H7 (cell line): Measurements from ENCODE around the gene KIF17. TPM values are rescaled to one million over a fixed set of nuclear protein-coding genes. Genes with fewer than 3 reads are reported as not detected.

Experiments
- DNase-seq: peaks from one replicate; pipeline ENCODE4 v3.0.0; 2012
- H3K27me3 ChIP-seq: 2 replicates; pipeline ENCODE4 v1.6.0; 2011; ENCODE audit warnings: mild to moderate bottlenecking, low read length; ENCODE audit not compliant: control insufficient read depth, insufficient read depth
- H3K36me3 ChIP-seq: replicated peaks from 2 replicates; pipeline ENCODE4 v1.5.1; 2011; ENCODE audit warnings: low read length; ENCODE audit not compliant: control insufficient read depth, insufficient read depth
- H3K4me3 ChIP-seq: 2 replicates; pipeline ENCODE4 v1.5.1; 2011; ENCODE audit warnings: low read depth, mild to moderate bottlenecking, control low read depth, low read length, moderate library complexity; ENCODE audit not compliant: insufficient read depth
- total RNA-seq: library from RNA; depleted of rRNA; stranded (reverse); fragments of >200 nt; shearing (Covaris generic); gene quantifications from 2 replicates; pipeline ENCODE4 v1.2.3, GENCODE V29; 2014; rRNA removed

The KIF17 gene
- total RNA-seq, 1 experiment from 2014 or later, result 3.5 TPM

DNA sequence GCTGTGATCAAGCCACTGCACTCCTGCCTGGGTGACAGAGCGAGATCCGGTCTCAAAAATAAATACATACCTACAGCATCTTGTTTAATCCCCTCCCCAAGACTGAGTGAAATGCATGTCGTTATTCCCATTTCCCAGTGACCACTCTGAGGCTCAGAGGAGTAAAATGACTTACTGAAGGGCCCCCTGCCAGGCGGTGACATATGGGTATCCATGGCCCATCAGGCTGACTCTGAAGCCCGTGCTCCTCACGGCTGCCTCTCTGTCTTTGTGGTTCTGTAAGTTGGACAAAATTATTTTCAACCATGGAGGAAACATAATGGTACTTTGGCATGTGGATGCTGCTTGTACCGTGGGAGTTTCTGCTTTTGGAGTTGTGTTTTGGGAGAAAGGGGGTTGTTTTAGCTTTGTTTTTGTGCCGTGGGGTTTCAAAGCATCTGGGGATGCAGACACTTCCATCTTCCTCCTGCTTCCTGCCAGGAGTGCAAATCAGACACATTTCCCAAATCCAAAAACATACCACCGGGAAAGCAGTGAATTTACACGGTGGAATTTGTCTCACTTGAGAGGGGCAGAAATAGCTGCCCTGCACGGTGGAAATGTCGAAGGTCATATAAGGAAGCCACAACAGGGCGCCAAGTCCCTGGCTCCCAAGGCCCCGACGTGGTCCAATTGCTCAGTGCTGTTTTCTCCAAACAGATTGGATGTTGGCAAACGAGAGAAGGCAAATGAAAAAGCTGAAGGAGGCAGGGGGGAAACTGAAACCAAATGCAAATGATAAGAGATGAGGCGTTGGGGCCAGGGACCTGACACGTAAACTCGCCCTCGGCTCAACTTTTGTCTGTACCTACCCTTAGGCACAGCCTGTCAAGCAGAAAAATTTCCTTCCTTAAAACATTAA lies 101.6 kb downstream of the KIF17 start:
- no peaks in the 10 kb centered on the region for H3K36me3 ChIP-seq
- H3K27me3 ChIP-seq, result no peaks in the 10 kb centered on the region
- DNase-seq, result no peak
- H3K4me3 ChIP-seq, result no peak overlapping the region

DNA sequence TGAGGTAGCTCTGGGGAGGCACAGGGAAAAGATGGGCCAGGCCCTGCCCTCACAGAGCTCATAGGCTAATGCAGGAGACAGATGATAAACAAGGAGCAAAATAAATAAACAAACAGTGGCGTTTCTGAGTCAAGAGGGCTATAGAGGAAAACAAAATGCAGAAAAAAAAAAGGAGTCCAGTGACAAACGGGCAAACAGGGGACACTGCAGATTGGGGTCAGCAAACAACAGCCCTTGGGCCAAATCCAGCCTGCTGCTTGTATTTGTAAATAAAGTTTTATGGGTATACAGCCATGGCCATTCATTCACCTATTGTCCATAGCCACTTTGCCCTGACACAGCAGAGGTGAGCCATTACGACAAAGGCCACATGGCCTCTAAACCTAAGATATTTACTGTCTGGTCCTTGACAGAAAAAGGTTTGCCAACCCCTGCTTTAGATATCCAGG lies 103.7 kb downstream of the KIF17 start:
- no peaks in the 10 kb centered on the region for H3K36me3 ChIP-seq
- H3K4me3 ChIP-seq, result no peak overlapping the region
- DNase-seq, result no peak
- no peaks in the 10 kb centered on the region for H3K27me3 ChIP-seq

Other genes with a start within 250 kb of the KIF17 start
- 0.92 and 1.5 TPM in 2 replicates for gene CAMK2N1, start 231.8 kb downstream of the KIF17 start, total RNA-seq
- gene MUL1, start 209.9 kb downstream of the KIF17 start, total RNA-seq, result 30.8 and 32.6 TPM in 2 replicates
- gene FAM43B, start 165.4 kb downstream of the KIF17 start, total RNA-seq, result 4.1 and 6.1 TPM in 2 replicates
- gene CDA, start 128.9 kb downstream of the KIF17 start, total RNA-seq, result 37.1 and 39.4 TPM in 2 replicates
- gene PINK1, start 84.5 kb downstream of the KIF17 start, total RNA-seq, result 158 and 161 TPM in 2 replicates
- 554 and 563 TPM in 2 replicates for gene DDOST, start 56.6 kb downstream of the KIF17 start, total RNA-seq
- 8.3 and 9.0 TPM in 2 replicates for gene SH2D5, start 14.7 kb upstream of the KIF17 start, total RNA-seq
- gene HP1BP3, start 69.3 kb upstream of the KIF17 start, total RNA-seq, result 119 and 137 TPM in 2 replicates